ENCODE data around the gene PHACTR1. TPM values are rescaled to one million over a fixed set of nuclear protein-coding genes. Genes with fewer than 3 reads are reported as not detected.

PHACTR1 gene
- total and polyA plus RNA-seq, 3 experiments from 2014 or later = 0.04 to 0.38 (median 0.04) TPM

DNA sequence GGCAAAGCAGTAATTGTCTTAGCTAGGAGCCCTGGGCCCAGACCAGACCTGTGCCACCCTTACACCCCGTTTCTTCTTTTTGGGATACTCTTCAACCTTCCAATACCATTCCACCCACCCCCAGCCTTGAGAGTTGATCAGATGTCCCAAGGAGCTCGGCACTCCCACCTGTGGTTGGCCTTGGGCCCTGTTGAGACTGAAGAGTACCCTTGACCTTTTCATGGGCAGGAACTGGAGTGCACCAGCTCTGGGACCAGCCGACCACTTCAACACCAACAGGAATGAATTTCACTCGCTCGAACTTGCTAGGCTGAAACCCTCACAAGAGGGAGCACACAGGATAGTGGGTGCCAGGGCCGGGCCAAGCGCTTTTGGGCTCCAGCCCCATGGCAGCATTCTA lies 273.6 kb downstream of the PHACTR1 start:
- H3K4me3 Mint-ChIP-seq = no peak overlapping the region
- ChIA-PET POLR2A (no interaction called here), CTCF (no interaction called here)
- no peaks in the 10 kb centered on the region for H3K36me3 ChIP-seq (ENCODE audit: insufficient read depth, low read length)
- H3K4me3 ChIP-seq (ENCODE audit: low read length) = no peak overlapping the region
- no peak overlapping the region for H3K27ac ChIP-seq (ENCODE audit: low read depth, low read length)
- no peak for DNase-seq
- no peak overlapping the region for H3K27ac Mint-ChIP-seq
- H3K9me3 Mint-ChIP-seq = peaks cover 5 to 14% (median 6%) of the 10 kb centered on the region in 5 donors
- H3K9me3 ChIP-seq (ENCODE audit: low read length) = no peaks in the 10 kb centered on the region
- H3K36me3 Mint-ChIP-seq = no peaks in the 10 kb centered on the region
- no peaks in the 10 kb centered on the region for H3K27me3 ChIP-seq (ENCODE audit: insufficient read depth, low read length, poor library complexity, severe bottlenecking)
- peaks cover 9 to 31% of the 10 kb centered on the region in 2 donors for H3K27me3 Mint-ChIP-seq
- H3K4me1 ChIP-seq (ENCODE audit: insufficient read depth, low read length) = no peaks in the 10 kb centered on the region
- no peaks in the 10 kb centered on the region for H3K4me1 Mint-ChIP-seq

DNA sequence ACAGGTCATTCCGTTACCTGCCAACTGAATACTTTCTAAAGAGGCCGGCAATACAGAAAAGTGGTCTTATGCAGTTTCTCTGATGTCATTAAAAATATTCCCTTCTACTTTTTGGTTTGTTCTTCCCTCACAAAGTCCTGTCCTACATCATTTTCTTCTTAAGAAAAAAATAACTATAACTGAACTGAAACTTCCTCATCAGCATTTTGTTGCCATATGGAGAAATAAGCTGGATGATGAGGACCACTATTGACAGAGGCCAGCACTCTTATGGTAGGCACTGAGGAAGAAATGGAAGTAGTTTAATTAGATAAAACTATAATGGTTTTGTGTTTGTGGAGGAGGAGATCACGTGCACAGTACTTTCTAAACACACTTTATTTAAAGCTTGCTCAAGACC lies 274.9 kb downstream of the PHACTR1 start:
- no peak for DNase-seq
- Histone ChIP-seq H3K4me3 (ENCODE audit: low read length) (no peak overlapping the region), H3K27ac (ENCODE audit: low read depth, low read length) (no peak overlapping the region), H3K4me1 (ENCODE audit: insufficient read depth, low read length) (no peaks in the 10 kb centered on the region), H3K9me3 (ENCODE audit: low read length) (no peaks in the 10 kb centered on the region), H3K27me3 (ENCODE audit: insufficient read depth, low read length, poor library complexity, severe bottlenecking) (no peaks in the 10 kb centered on the region), H3K36me3 (ENCODE audit: insufficient read depth, low read length) (no peaks in the 10 kb centered on the region)
- Mint-ChIP-seq H3K4me3 (no peak overlapping the region), H3K9me3 (peaks cover 5 to 14% (median 6%) of the 10 kb centered on the region in 5 donors), H3K36me3 (no peaks in the 10 kb centered on the region), H3K27ac (no peak overlapping the region), H3K27me3 (peaks cover 9 to 30% of the 10 kb centered on the region in 2 donors), H3K4me1 (no peaks in the 10 kb centered on the region)
- POLR2A ChIA-PET = interaction anchor here (0.7 kb wide), 1 partner anchor 24 kb away, joined by 3 read pairs; no protein-coding TSS in a partner anchor
- CTCF ChIA-PET = interaction anchor here (1.0 kb wide), 1 partner anchor 32 kb away, joined by 4 read pairs; no protein-coding TSS in a partner anchor

DNA sequence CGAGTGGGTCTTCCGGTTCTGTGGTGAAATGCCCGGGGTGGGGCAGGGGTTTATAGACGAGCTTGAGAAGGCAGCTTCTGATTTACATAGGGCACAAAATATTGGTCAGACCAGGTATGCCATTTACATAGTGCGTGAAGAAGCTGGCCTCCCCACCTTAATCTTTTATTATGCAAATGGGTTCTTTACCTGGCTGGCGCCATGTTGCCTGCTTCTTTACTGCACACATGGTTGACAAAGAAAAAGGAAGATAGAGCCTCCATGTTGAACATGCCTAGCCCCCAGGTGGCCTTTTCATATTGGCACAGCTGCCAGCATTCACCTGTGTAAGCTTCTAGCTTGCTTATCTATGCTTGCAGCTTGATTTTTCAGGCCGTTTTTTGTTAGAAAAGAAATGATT lies 276.2 kb downstream of the PHACTR1 start:
- Histone ChIP-seq H3K36me3 (ENCODE audit: insufficient read depth, low read length) (no peaks in the 10 kb centered on the region), H3K27ac (ENCODE audit: low read depth, low read length) (no peak overlapping the region), H3K4me3 (ENCODE audit: low read length) (no peak overlapping the region), H3K27me3 (ENCODE audit: insufficient read depth, low read length, poor library complexity, severe bottlenecking) (no peaks in the 10 kb centered on the region), H3K4me1 (ENCODE audit: insufficient read depth, low read length) (no peaks in the 10 kb centered on the region), H3K9me3 (ENCODE audit: low read length) (no peaks in the 10 kb centered on the region)
- no peaks in the 10 kb centered on the region for H3K4me1 Mint-ChIP-seq
- no peak overlapping the region for H3K4me3 Mint-ChIP-seq
- H3K9me3 Mint-ChIP-seq = peaks cover 5 to 14% (median 6%) of the 10 kb centered on the region in 5 donors
- ChIA-PET POLR2A (no interaction called here), CTCF (no interaction called here)
- no peak overlapping the region for H3K27ac Mint-ChIP-seq
- DNase-seq = no peak
- peaks cover 11 to 28% of the 10 kb centered on the region in 2 donors for H3K27me3 Mint-ChIP-seq
- H3K36me3 Mint-ChIP-seq = no peaks in the 10 kb centered on the region

DNA sequence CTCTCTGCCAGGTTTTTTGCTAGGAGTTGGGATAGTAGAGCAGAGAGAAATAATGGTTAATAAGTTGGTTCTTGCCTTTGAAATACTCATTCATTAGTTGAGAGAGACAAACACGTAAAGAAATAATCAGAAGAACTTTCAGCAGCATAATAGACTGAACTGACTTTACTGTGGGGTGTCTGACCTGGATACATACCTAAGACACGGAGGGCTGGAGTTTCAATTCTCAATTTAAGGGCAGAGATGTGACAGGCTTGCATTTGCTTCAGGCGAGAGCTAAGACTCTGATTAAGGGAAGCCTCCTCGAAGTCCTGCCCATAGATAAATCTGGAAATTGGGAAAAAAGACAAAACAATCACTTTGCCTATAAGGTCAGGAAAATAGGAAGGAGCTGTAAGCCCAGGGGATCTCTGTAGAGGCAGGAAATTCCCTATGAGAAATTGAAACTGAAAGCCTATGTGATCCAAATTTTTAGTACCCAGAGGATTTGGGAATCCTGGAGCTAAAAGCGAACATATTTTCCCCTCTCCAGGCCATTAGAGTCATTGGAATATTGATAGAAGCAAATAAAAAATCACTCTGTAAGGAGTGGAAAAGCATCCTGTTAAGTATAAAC lies 276.8 kb downstream of the PHACTR1 start:
- Histone ChIP-seq H3K36me3 (ENCODE audit: insufficient read depth, low read length) (no peaks in the 10 kb centered on the region), H3K4me3 (ENCODE audit: low read length) (no peak overlapping the region), H3K27me3 (ENCODE audit: insufficient read depth, low read length, poor library complexity, severe bottlenecking) (no peaks in the 10 kb centered on the region), H3K27ac (ENCODE audit: low read depth, low read length) (no peak overlapping the region), H3K9me3 (ENCODE audit: low read length) (no peaks in the 10 kb centered on the region), H3K4me1 (ENCODE audit: insufficient read depth, low read length) (no peaks in the 10 kb centered on the region)
- H3K36me3 Mint-ChIP-seq = no peaks in the 10 kb centered on the region
- ChIA-PET POLR2A (no interaction called here), CTCF (no interaction called here)
- no peak overlapping the region for H3K27ac Mint-ChIP-seq
- H3K27me3 Mint-ChIP-seq = peaks cover 11 to 28% of the 10 kb centered on the region in 2 donors
- H3K4me1 Mint-ChIP-seq = no peaks in the 10 kb centered on the region
- peaks cover 5 to 14% (median 6%) of the 10 kb centered on the region in 5 donors for H3K9me3 Mint-ChIP-seq
- H3K4me3 Mint-ChIP-seq = no peak overlapping the region
- no peak for DNase-seq

DNA sequence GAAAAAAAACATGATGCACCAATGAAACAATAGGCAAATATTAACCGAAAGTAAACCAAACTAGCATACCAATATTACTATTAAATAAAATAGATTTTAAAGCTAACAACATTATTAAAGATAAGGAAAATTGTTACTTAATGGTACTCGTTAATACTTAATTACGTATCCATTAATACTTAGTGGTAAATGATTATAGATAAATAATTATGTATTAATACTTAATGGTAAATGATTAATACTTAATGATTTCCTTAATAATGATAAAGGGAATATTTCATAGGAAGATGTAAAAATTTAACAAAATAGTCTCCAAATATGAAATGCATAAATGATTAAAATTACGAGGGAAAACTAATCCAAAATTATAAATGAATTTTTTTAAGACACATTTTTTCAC lies 278.9 kb downstream of the PHACTR1 start:
- no peaks in the 10 kb centered on the region for H3K36me3 Mint-ChIP-seq
- POLR2A ChIA-PET = no interaction called here
- no peak for DNase-seq
- H3K9me3 ChIP-seq (ENCODE audit: low read length) = no peaks in the 10 kb centered on the region
- no peak overlapping the region for H3K4me3 ChIP-seq (ENCODE audit: low read length)
- H3K36me3 ChIP-seq (ENCODE audit: insufficient read depth, low read length) = no peaks in the 10 kb centered on the region
- no peaks in the 10 kb centered on the region for H3K4me1 Mint-ChIP-seq
- no peaks in the 10 kb centered on the region for H3K4me1 ChIP-seq (ENCODE audit: insufficient read depth, low read length)
- no peak overlapping the region for H3K27ac ChIP-seq (ENCODE audit: low read depth, low read length)
- H3K27me3 ChIP-seq (ENCODE audit: insufficient read depth, low read length, poor library complexity, severe bottlenecking) = no peaks in the 10 kb centered on the region
- H3K27ac Mint-ChIP-seq = no peak overlapping the region
- H3K27me3 Mint-ChIP-seq = peaks cover 9 to 22% of the 10 kb centered on the region in 2 donors
- CTCF ChIA-PET = no interaction called here
- no peak overlapping the region for H3K4me3 Mint-ChIP-seq
- peaks cover 5 to 14% (median 6%) of the 10 kb centered on the region in 5 donors for H3K9me3 Mint-ChIP-seq

DNA sequence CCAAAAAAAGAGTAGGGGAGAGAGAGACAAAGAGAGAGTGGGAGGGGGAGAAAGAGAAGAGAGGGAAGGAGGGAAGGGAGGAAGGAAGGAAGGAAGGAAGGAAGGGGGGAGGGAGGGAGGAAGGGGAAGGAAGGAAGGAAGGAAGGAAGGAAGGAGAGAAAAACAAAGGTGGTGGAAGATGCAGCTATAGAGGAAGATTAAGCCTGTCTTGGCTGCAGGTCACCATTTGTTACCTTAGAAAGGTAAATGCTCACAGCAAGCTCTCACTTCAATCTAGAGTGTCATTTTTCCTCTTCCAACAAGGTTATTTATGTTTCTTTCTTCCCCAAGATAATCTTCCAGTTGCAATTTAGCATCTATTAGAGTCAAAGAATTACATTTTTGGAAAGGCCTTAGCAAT lies 284.0 kb downstream of the PHACTR1 start:
- Histone ChIP-seq H3K9me3 (ENCODE audit: low read length) (no peaks in the 10 kb centered on the region), H3K36me3 (ENCODE audit: insufficient read depth, low read length) (no peaks in the 10 kb centered on the region), H3K27me3 (ENCODE audit: insufficient read depth, low read length, poor library complexity, severe bottlenecking) (no peaks in the 10 kb centered on the region), H3K4me3 (ENCODE audit: low read length) (no peak overlapping the region), H3K4me1 (ENCODE audit: insufficient read depth, low read length) (no peaks in the 10 kb centered on the region), H3K27ac (ENCODE audit: low read depth, low read length) (no peak overlapping the region)
- Mint-ChIP-seq H3K27me3 (peaks cover 2 to 6% of the 10 kb centered on the region in 2 donors), H3K4me3 (no peak overlapping the region), H3K36me3 (no peaks in the 10 kb centered on the region), H3K9me3 (no peaks in the 10 kb centered on the region), H3K27ac (no peak overlapping the region), H3K4me1 (no peaks in the 10 kb centered on the region)
- ChIA-PET CTCF (no interaction called here), POLR2A (no interaction called here)
- DNase-seq = no peak

DNA sequence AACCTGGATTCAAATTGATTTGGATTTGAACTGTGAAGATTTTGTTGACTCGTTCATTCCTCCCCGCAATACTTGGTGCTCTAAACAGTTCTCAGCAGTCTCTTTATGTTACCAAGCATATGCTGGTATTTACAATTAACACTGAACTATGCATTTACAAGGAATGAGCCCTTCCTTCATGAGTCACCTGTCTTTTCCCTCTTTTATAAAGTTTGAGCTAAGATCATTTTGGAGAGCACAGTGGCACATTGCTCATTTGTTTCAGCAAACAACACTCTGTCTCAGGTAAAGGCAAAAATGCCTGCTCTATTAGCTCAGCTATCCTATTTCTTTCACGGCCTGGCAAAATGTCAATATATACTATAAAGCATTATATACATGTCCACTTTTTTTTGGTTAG lies 285.4 kb downstream of the PHACTR1 start:
- H3K27ac Mint-ChIP-seq = no peak overlapping the region
- ChIA-PET POLR2A (no interaction called here), CTCF (no interaction called here)
- H3K9me3 Mint-ChIP-seq = no peaks in the 10 kb centered on the region
- no peaks in the 10 kb centered on the region for H3K4me1 ChIP-seq (ENCODE audit: insufficient read depth, low read length)
- no peaks in the 10 kb centered on the region for H3K36me3 ChIP-seq (ENCODE audit: insufficient read depth, low read length)
- H3K4me3 ChIP-seq (ENCODE audit: low read length) = no peak overlapping the region
- H3K27ac ChIP-seq (ENCODE audit: low read depth, low read length) = no peak overlapping the region
- H3K27me3 ChIP-seq (ENCODE audit: insufficient read depth, low read length, poor library complexity, severe bottlenecking) = no peaks in the 10 kb centered on the region
- H3K27me3 Mint-ChIP-seq = peaks cover 2 to 14% of the 10 kb centered on the region in 2 donors
- no peaks in the 10 kb centered on the region for H3K9me3 ChIP-seq (ENCODE audit: low read length)
- no peak for DNase-seq
- no peaks in the 10 kb centered on the region for H3K36me3 Mint-ChIP-seq
- H3K4me3 Mint-ChIP-seq = no peak overlapping the region
- no peaks in the 10 kb centered on the region for H3K4me1 Mint-ChIP-seq

DNA sequence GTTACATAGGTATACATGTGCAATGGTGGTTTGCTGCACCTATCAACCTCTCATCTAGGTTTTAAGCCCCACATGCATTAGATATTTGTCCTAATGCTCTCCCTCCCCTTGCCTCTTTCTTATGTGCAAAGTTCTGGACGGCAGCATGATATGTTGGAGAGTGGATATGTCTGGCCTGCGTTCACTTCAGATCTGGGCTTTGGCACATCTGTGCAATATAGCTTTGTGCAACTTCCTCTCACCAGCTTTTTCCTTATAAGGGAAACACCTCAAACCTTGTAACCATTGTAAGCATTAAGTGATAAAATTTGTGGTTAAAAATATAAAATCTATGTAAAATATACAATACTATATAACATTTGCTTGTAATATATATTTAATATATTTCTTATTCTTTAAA lies 288.0 kb downstream of the PHACTR1 start:
- Mint-ChIP-seq H3K27ac (no peak overlapping the region), H3K36me3 (no peaks in the 10 kb centered on the region), H3K27me3 (peaks cover 4 to 28% of the 10 kb centered on the region in 2 donors), H3K4me1 (no peaks in the 10 kb centered on the region), H3K4me3 (no peak overlapping the region), H3K9me3 (no peaks in the 10 kb centered on the region)
- no peaks in the 10 kb centered on the region for H3K4me1 ChIP-seq (ENCODE audit: insufficient read depth, low read length)
- ChIA-PET POLR2A (no interaction called here), CTCF (no interaction called here)
- no peaks in the 10 kb centered on the region for H3K9me3 ChIP-seq (ENCODE audit: low read length)
- H3K36me3 ChIP-seq (ENCODE audit: insufficient read depth, low read length) = no peaks in the 10 kb centered on the region
- no peak for DNase-seq
- no peaks in the 10 kb centered on the region for H3K27me3 ChIP-seq (ENCODE audit: insufficient read depth, low read length, poor library complexity, severe bottlenecking)
- H3K27ac ChIP-seq (ENCODE audit: low read depth, low read length) = no peak overlapping the region
- no peak overlapping the region for H3K4me3 ChIP-seq (ENCODE audit: low read length)

Data from CD8-positive, alpha-beta memory T cell (primary cell).